IMR-90 (cell line): ENCODE data around the gene REPS2. TPM values are rescaled to one million over a fixed set of nuclear protein-coding genes. Genes with fewer than 3 reads are reported as not detected.

Source experiments
- ATAC-seq: fragments of 200-7000 bp; cut with Tn5 transposase; 2 replicates; pipeline ENCODE4 v1.9.1; 2020; ENCODE audit warnings: low read depth, mild to moderate bottlenecking, moderate library complexity
- BruUV-seq: library from RNA; stranded (reverse); fragments of 400-500 nt; replicated peaks from 2 replicates; lab custom pipeline; 2021; lab: Mats Ljungman, UMichigan
- CTCF ChIA-PET: fragments of 300-600 bp; formaldehyde crosslinking; extraction: SDS; loops from one replicate; lab custom pipeline; 2021; ENCODE audit warnings: antibody characterized with exemption; lab: Yijun Ruan, JAX
- POLR2A ChIA-PET: fragments of 300-600 bp; sonication (Branson Sonifier 250); formaldehyde crosslinking; loops from one replicate; lab custom pipeline; 2022; ENCODE audit warnings: antibody characterized with exemption; ENCODE audit not compliant: unreplicated experiment; lab: Charles Lee
- DNase-seq: peaks from one replicate; pipeline ENCODE4 v3.0.0; 2013
- H2AFZ ChIP-seq: replicated peaks from 2 replicates; pipeline ENCODE3; 2013; ENCODE audit warnings: low read length, mild to moderate bottlenecking; ENCODE audit not compliant: poor library complexity
- H2AK5ac ChIP-seq: 2 replicates; pipeline ENCODE4 v1.6.1; 2013; ENCODE audit warnings: low read depth, low read length, inconsistent platforms
- H2AK9ac ChIP-seq: replicated peaks from 2 replicates; pipeline ENCODE3; 2013; ENCODE audit warnings: mild to moderate bottlenecking, low read depth, low read length, moderate library complexity; ENCODE audit not compliant: poor library complexity
- H2BK120ac ChIP-seq: 2 replicates; pipeline ENCODE4 v1.6.1; 2013; ENCODE audit warnings: low read depth, low read length, inconsistent platforms
- H2BK15ac ChIP-seq: 3 replicates; pipeline ENCODE4 v1.6.1; 2013; ENCODE audit warnings: low read depth, low read length, inconsistent platforms
- H2BK20ac ChIP-seq: 2 replicates; pipeline ENCODE4 v1.6.1; 2013; ENCODE audit warnings: low read depth, mild to moderate bottlenecking, inconsistent platforms, low read length, moderate library complexity
- H2BK5ac ChIP-seq: 2 replicates; pipeline ENCODE4 v1.6.1; 2013; ENCODE audit warnings: mild to moderate bottlenecking, low read depth, low read length, inconsistent platforms; ENCODE audit not compliant: poor library complexity, severe bottlenecking
- H3K14ac ChIP-seq: replicated peaks from 2 replicates; pipeline ENCODE4 v1.6.1; 2013; ENCODE audit warnings: low read depth, low read length, inconsistent platforms
- H3K18ac ChIP-seq: 2 replicates; pipeline ENCODE4 v1.6.1; 2013; ENCODE audit warnings: low read depth, low read length, control low read depth
- H3K23ac ChIP-seq: 2 replicates; pipeline ENCODE4 v1.6.1; 2013; ENCODE audit warnings: low read depth, low read length, inconsistent platforms
- H3K27ac ChIP-seq: 2 replicates; pipeline ENCODE4 v1.5.1; 2013; ENCODE audit warnings: mild to moderate bottlenecking, control low read depth, low read length; ENCODE audit not compliant: insufficient read depth
- H3K27me3 ChIP-seq: 2 replicates; pipeline ENCODE4 v1.6.1; 2013; ENCODE audit warnings: low read length; ENCODE audit not compliant: control insufficient read depth, insufficient read depth
- H3K36me3 ChIP-seq: 2 replicates; pipeline ENCODE4 v1.6.1; 2013; ENCODE audit warnings: low read length, mixed read lengths; ENCODE audit not compliant: control insufficient read depth, insufficient read depth
- H3K4ac ChIP-seq: 2 replicates; pipeline ENCODE4 v1.6.1; 2013; ENCODE audit warnings: low read depth, low read length, inconsistent platforms
- H3K4me1 ChIP-seq: 2 replicates; pipeline ENCODE4 v1.6.1; 2013; ENCODE audit warnings: low read length, mixed read lengths; ENCODE audit not compliant: control insufficient read depth, insufficient read depth
- H3K4me2 ChIP-seq: 2 replicates; pipeline ENCODE4 v1.6.1; 2013; ENCODE audit warnings: low read depth, mild to moderate bottlenecking, control low read depth, low read length, moderate library complexity
- H3K4me3 ChIP-seq: 2 replicates; pipeline ENCODE4 v1.5.1; 2013; ENCODE audit warnings: low read depth, mild to moderate bottlenecking, control low read depth, low read length, moderate library complexity; ENCODE audit not compliant: insufficient read depth
- H3K56ac ChIP-seq: 2 replicates; pipeline ENCODE4 v1.6.1; 2013; ENCODE audit warnings: low read length, inconsistent platforms; ENCODE audit not compliant: insufficient read depth; ENCODE audit errors: extremely low read depth
- H3K79me1 ChIP-seq, 2 experiments: 2 replicates each; pipeline ENCODE4 v1.6.1; 2013; ENCODE audit warnings: low read length in 2 of 2, inconsistent platforms in 1 of 2, low read depth in 1 of 2
- H3K9ac ChIP-seq: 2 replicates; pipeline ENCODE4 v1.6.1; 2013; ENCODE audit warnings: low read depth, low read length, control low read depth
- H3K9me1 ChIP-seq: 2 replicates; pipeline ENCODE4 v1.6.1; 2013; ENCODE audit warnings: low read length, inconsistent platforms; ENCODE audit not compliant: insufficient read depth
- H3K9me3 ChIP-seq: 2 replicates; pipeline ENCODE4 v1.6.1; 2013; ENCODE audit warnings: low read length; ENCODE audit not compliant: control insufficient read depth, insufficient read depth
- H4K20me1 ChIP-seq: 2 replicates; pipeline ENCODE4 v1.6.1; 2013; ENCODE audit warnings: low read length, inconsistent platforms; ENCODE audit not compliant: insufficient read depth
- H4K5ac ChIP-seq: 2 replicates; pipeline ENCODE4 v1.6.1; 2013; ENCODE audit warnings: mild to moderate bottlenecking, low read depth, low read length, control low read depth
- H4K8ac ChIP-seq, 2 experiments: 2 replicates each; pipeline ENCODE4 v1.6.1; 2013; ENCODE audit warnings: low read depth in 2 of 2, low read length in 2 of 2, control low read depth in 1 of 2, inconsistent platforms in 1 of 2
- H4K91ac ChIP-seq: 2 replicates; pipeline ENCODE4 v1.6.1; 2013; ENCODE audit warnings: low read depth, low read length, inconsistent platforms; ENCODE audit not compliant: insufficient read depth
- BHLHE40 ChIP-seq: fragments of 150-350 bp; IDR thresholded peaks from 2 replicates; pipeline ENCODE4 v1.6.1; 2016; ENCODE audit warnings: mild to moderate bottlenecking, low read depth, low read length
- MAFK ChIP-seq: IDR thresholded peaks from 2 replicates; pipeline ENCODE4 v1.6.1; 2012; ENCODE audit warnings: low read depth, low read length, improper control_type of control experiment
- MAZ ChIP-seq: IDR thresholded peaks from 2 replicates; pipeline ENCODE4 v1.6.1; 2012; ENCODE audit warnings: low read depth, mild to moderate bottlenecking, low read length, improper control_type of control experiment, moderate library complexity, borderline replicate concordance
- SMC3 ChIP-seq: fragments of 150-350 bp; IDR thresholded peaks from 2 replicates; pipeline ENCODE4 v1.6.1; 2016; ENCODE audit warnings: low read depth, mild to moderate bottlenecking, antibody characterized with exemption, low read length, moderate library complexity
- dilution Hi-C: fragments of 300-500 bp; cut with HindIII; formaldehyde crosslinking; loops from one replicate; pipeline ENCODE4 v1.14.3; 2018; ENCODE audit warnings: low sequenced_read_pairs; ENCODE audit not compliant: unreplicated experiment
- in situ Hi-C: fragments of 300-500 bp; cut with MboI; formaldehyde crosslinking; loops from 3 replicates; pipeline ENCODE4 v1.14.3; 2019; ENCODE audit warnings: low sequenced_read_pairs, inconsistent platforms, mixed read lengths
- intact Hi-C: fragments of 100-400 bp; cut with micrococcal nuclease; formaldehyde crosslinking; loops from 2 replicates; pipeline ENCODE4 v1.10.0; 2022
- polyA plus RNA-seq, 3 experiments: library from polyadenylated mRNA; depleted of rRNA; stranded (reverse); fragments of >200 nt; gene quantifications; 2 replicates each; pipeline ENCODE4 v1.2.3, GENCODE V29; 2012; ENCODE audit warnings: low replicate concordance in 1 of 3
- total RNA-seq: library from RNA; depleted of rRNA; stranded (reverse); fragments of >200 nt; gene quantifications from 2 replicates; pipeline ENCODE4 v1.2.3, GENCODE V29; 2012
- TF ChIP-seq, protein P1 (sequence below): fragments of 150-350 bp; IDR thresholded peaks from 2 replicates; pipeline ENCODE4 v1.6.1; 2017; ENCODE audit warnings: mild to moderate bottlenecking, antibody characterized with exemption, low read length, low read depth

The REPS2 gene
- total and polyA plus RNA-seq, 2 of the 4 experiments (the other 2 are of a cell fraction), result 0.02 to 0.18 TPM

DNA sequence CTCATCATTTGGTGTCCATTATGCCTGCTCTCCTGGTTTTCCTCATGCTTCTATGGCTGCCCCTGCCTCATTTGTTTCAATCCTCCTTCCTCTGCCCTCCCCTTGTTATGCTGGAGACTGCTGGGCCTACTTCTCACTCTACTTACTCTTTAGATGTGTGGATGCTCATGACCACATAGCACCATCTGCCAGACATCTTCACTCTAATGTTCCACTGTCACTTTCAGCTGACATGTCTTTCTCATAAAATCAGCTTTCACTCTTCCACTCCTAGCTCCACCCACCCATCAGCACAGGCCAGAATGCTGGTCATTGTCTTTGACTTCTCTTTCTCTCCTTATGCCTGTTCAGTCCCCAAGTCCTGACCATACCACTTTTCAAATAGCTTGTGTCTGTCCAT lies 86.8 kb downstream of the REPS2 start:
- H3K4ac ChIP-seq, result no peak overlapping the region
- no peak overlapping the region for H3K9ac ChIP-seq
- ATAC-seq, result no peak
- no peak overlapping the region for H3K4me2 ChIP-seq
- H3K9me3 ChIP-seq, result no peaks in the 10 kb centered on the region
- no peak overlapping the region for H2BK15ac ChIP-seq
- H2BK20ac ChIP-seq, result no peak overlapping the region
- no peak for DNase-seq
- in situ Hi-C loops, result no loop called here
- H2BK120ac ChIP-seq, result no peak overlapping the region
- H2AFZ ChIP-seq, result no peak overlapping the region
- no peaks in the 10 kb centered on the region for H3K9me1 ChIP-seq
- no peaks in the 10 kb centered on the region for H3K36me3 ChIP-seq
- no peak overlapping the region for H4K8ac ChIP-seq
- no peak overlapping the region for H2BK5ac ChIP-seq
- no peak overlapping the region for H3K18ac ChIP-seq
- ChIA-PET POLR2A (no interaction called here), CTCF (no interaction called here)
- no peaks in the 10 kb centered on the region for H4K20me1 ChIP-seq
- TF ChIP-seq, protein P1, sequence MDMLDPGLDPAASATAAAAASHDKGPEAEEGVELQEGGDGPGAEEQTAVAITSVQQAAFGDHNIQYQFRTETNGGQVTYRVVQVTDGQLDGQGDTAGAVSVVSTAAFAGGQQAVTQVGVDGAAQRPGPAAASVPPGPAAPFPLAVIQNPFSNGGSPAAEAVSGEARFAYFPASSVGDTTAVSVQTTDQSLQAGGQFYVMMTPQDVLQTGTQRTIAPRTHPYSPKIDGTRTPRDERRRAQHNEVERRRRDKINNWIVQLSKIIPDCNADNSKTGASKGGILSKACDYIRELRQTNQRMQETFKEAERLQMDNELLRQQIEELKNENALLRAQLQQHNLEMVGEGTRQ, result no peak
- TF ChIP-seq BHLHE40 (no peak), SMC3 (no peak), MAFK (no peak), MAZ (no peak)
- BruUV-seq, result no TSS peak
- peaks cover 24% of the 10 kb centered on the region for H3K27me3 ChIP-seq
- H4K91ac ChIP-seq, result no peak overlapping the region
- H2AK5ac ChIP-seq, result no peak overlapping the region
- no peak overlapping the region for H2AK9ac ChIP-seq
- dilution Hi-C loops, result no loop called here
- no peaks in the 10 kb centered on the region for H3K79me1 ChIP-seq
- H3K27ac ChIP-seq, result no peak overlapping the region
- no peak overlapping the region for H3K23ac ChIP-seq
- no peak overlapping the region for H4K5ac ChIP-seq
- no peak overlapping the region for H3K14ac ChIP-seq
- no peak overlapping the region for H3K56ac ChIP-seq
- intact Hi-C loops, result no loop called here
- no peaks in the 10 kb centered on the region for H3K4me1 ChIP-seq
- no peak overlapping the region for H3K4me3 ChIP-seq
